GM18909 (cell line): ENCODE results near the gene TRIM9.
"Not testable (repeated sequence)": the region's sequence is repeated elsewhere in the genome, so short reads cannot be mapped to it uniquely, and the experiment has no call there.

Experiments used
- ATAC-seq: cut with Tn5 transposase; IDR thresholded peaks from one replicate; pipeline ENCODE4 v1.9.1; 2021; ENCODE audit warnings: mild to moderate bottlenecking; ENCODE audit not compliant: unreplicated experiment, poor library complexity

The TRIM9 gene

GRCh38 chr14:50943261-50943942, 151.5 kb downstream of the TRIM9 start:
- ATAC-seq, result no peak

GRCh38 chr14:50941638-50942037, 153.3 kb downstream of the TRIM9 start:
- not testable (repeated sequence) for ATAC-seq

- no peak for ATAC-seq
Observed at GRCh38 chr14:50941151-50941550, 153.8 kb downstream of the TRIM9 start.

- no peak for ATAC-seq
Observed at GRCh38 chr14:50937800-50938199, 157.1 kb downstream of the TRIM9 start.

- no peak for ATAC-seq
Observed at GRCh38 chr14:50937325-50937724, 157.6 kb downstream of the TRIM9 start.

- no peak for ATAC-seq
Observed at GRCh38 chr14:50936882-50937281, 158.0 kb downstream of the TRIM9 start.

- no peak for ATAC-seq
Observed at GRCh38 chr14:50936016-50936340, 158.9 kb downstream of the TRIM9 start.

GRCh38 chr14:50935126-50936015, 159.5 kb downstream of the TRIM9 start:
- no peak for ATAC-seq

GRCh38 chr14:50932592-50933495, 162.1 kb downstream of the TRIM9 start:
- ATAC-seq, result no peak

GRCh38 chr14:50932156-50932555, 162.7 kb downstream of the TRIM9 start:
- no peak for ATAC-seq

GRCh38 chr14:50931559-50931958, 163.3 kb downstream of the TRIM9 start:
- ATAC-seq, result no peak

- ATAC-seq, result no peak
Observed at GRCh38 chr14:50929506-50929905, 165.4 kb downstream of the TRIM9 start.

- no peak for ATAC-seq
Observed at GRCh38 chr14:50928002-50928635, 166.8 kb downstream of the TRIM9 start.

- no peak for ATAC-seq
Observed at GRCh38 chr14:50926851-50927386, 168.0 kb downstream of the TRIM9 start.
